Peyer's patch (tissue), 4 donors: ENCODE measurements around the gene CADM3. TPM values are rescaled to one million over a fixed set of nuclear protein-coding genes. Genes with fewer than 3 reads are reported as not detected.
A peak's percentile ranks its signal among the peaks of the same experiment; 100 is the strongest.

ENCODE experiments used
- DNase-seq, 3 donors: peaks; one replicate each; pipeline ENCODE4 v3.0.0-alpha.2; 2017 to 2019
- H3K27ac ChIP-seq, 4 donors: fragments of 200-600 bp; sonication (generic); one replicate each; pipeline ENCODE4 v1.5.1; 2016 to 2019
- H3K27me3 ChIP-seq, 2 donors: fragments of 200-600 bp; sonication (generic); one replicate each; pipeline ENCODE4 v1.5.1; 2019
- H3K36me3 ChIP-seq, 3 donors: fragments of 200-600 bp; sonication (generic); one replicate each; pipeline ENCODE4 v1.5.1; 2016 to 2019
- H3K4me1 ChIP-seq, 4 donors: fragments of 200-600 bp; sonication (generic); one replicate each; pipeline ENCODE4 v1.5.1; 2016 to 2019
- H3K4me3 ChIP-seq, 4 donors: fragments of 200-600 bp; sonication (generic); 1 replicate in 3 of 4; 2 replicates in 1 of 4; pipeline ENCODE4 v1.5.1; 2016 to 2019; ENCODE audit warnings: mild to moderate bottlenecking in 1 of 4
- H3K9me3 ChIP-seq, 4 donors: fragments of 200-600 bp; sonication (generic); one replicate each; pipeline ENCODE4 v1.5.1; 2016 to 2019; ENCODE audit warnings: mild to moderate bottlenecking in 1 of 4
- POLR2A ChIP-seq, 2 donors: fragments of 450-650 bp; IDR thresholded peaks; one replicate each; pipeline ENCODE4 v1.5.1; 2017; ENCODE audit warnings: antibody characterized with exemption in 2 of 2, mild to moderate bottlenecking in 2 of 2, moderate library complexity in 2 of 2
- total RNA-seq, 4 donors: library from RNA; depleted of rRNA; stranded (reverse); fragments of >200 nt; gene quantifications; one replicate each; pipeline ENCODE4 v1.1.0, GENCODE V29; 2016
- TF ChIP-seq, protein P1 (sequence below), 6 experiments: fragments of 450-650 bp in 4 of 6; fragments of 200-600 bp in 2 of 6; sonication (generic) in 1 of 6; IDR thresholded peaks; one replicate each; pipeline ENCODE4 v1.5.1; 2017 to 2019; ENCODE audit warnings: antibody characterized with exemption in 6 of 6, mild to moderate bottlenecking in 3 of 6, moderate library complexity in 1 of 6

Gene CADM3, protein sequence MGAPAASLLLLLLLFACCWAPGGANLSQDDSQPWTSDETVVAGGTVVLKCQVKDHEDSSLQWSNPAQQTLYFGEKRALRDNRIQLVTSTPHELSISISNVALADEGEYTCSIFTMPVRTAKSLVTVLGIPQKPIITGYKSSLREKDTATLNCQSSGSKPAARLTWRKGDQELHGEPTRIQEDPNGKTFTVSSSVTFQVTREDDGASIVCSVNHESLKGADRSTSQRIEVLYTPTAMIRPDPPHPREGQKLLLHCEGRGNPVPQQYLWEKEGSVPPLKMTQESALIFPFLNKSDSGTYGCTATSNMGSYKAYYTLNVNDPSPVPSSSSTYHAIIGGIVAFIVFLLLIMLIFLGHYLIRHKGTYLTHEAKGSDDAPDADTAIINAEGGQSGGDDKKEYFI
- total RNA-seq: 10 to 100 TPM in 1 of 4 donors, 1 to 10 TPM in 3; 2.1 to 19.8 (median 8.1) TPM

DNA sequence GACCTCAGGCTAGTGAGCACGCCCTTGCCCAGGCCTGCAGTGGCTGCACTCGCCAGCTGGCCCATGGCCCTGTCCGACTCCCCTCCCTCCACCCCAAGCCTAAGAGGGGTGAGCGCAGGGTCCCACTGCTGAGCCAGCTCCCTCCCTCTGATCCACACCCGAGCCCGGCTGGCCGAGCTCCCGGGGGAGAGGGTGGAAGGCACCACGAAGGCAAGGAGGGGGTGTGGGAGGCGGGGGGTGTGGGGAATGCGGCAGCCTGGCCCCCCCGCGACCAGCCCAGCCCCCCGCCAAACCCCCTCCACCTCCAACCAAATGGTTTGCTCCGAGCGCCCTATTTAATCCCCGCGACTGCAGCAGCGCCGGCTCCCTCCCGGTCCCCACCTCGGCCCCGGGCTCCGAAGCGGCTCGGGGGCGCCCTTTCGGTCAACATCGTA, at the start of gene CADM3:
CADM3 (plus strand) TSS at position 362 of the 434 bp plus-strand sequence. CDS start 151 bp downstream, outside the sequence.
- no peaks in the 10 kb centered on the region for H3K36me3 ChIP-seq
- H3K27ac ChIP-seq: peak within 1 kb of the TSS in 3 of 4 donors; percentile 25 to 39 (median 26)
- no peak for TF ChIP-seq POLR2A (IDR thresholded peaks at IDR 0.05)
- TF ChIP-seq, protein P1, sequence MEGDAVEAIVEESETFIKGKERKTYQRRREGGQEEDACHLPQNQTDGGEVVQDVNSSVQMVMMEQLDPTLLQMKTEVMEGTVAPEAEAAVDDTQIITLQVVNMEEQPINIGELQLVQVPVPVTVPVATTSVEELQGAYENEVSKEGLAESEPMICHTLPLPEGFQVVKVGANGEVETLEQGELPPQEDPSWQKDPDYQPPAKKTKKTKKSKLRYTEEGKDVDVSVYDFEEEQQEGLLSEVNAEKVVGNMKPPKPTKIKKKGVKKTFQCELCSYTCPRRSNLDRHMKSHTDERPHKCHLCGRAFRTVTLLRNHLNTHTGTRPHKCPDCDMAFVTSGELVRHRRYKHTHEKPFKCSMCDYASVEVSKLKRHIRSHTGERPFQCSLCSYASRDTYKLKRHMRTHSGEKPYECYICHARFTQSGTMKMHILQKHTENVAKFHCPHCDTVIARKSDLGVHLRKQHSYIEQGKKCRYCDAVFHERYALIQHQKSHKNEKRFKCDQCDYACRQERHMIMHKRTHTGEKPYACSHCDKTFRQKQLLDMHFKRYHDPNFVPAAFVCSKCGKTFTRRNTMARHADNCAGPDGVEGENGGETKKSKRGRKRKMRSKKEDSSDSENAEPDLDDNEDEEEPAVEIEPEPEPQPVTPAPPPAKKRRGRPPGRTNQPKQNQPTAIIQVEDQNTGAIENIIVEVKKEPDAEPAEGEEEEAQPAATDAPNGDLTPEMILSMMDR (IDR thresholded peaks at IDR 0.05): no peak
- H3K27me3 ChIP-seq: peaks cover 0 to 11% of the 10 kb centered on the region in 2 donors
- H3K4me1 ChIP-seq: no peaks in the 10 kb centered on the region
- no peaks in the 10 kb centered on the region for H3K9me3 ChIP-seq
- peak within 1 kb of the TSS; percentile 15 to 47 (median 32) for H3K4me3 ChIP-seq
- no peak for DNase-seq

DNA sequence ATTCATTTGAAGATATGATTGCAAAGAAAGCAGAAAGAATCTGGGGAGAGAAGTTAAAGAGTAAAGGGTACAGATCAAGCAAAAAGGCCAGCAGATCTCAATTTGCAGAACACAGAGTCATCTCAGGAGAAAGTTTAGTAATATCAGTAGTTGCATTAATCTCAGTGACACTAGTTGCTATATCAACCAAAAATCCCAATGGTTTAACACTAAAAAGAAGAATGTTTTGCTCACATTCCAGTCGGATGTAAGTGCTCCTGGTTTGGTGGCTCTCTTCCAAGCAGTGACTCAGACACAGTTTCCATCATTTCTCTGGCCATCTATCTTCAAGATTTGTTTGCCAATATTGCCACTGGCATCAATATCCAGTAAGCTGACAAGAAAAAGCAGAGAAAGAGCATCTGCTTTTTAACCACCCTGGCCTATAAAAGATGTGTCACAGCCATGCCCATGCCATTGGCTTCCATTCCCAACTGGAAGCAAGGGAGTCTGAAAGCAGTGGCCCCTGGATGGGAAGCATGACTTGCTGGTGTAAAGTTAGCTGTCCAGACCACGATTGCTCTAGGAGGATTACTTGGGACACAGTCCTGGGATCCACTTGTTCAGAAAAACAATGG, 49.3 kb upstream of the CADM3 start:
- TF ChIP-seq POLR2A (IDR thresholded peaks at IDR 0.05): no peak
- TF ChIP-seq, protein P1 (IDR thresholded peaks at IDR 0.05): no peak
- H3K27ac ChIP-seq: no peak overlapping the region
- no peaks in the 10 kb centered on the region for H3K27me3 ChIP-seq
- no peaks in the 10 kb centered on the region for H3K4me1 ChIP-seq
- DNase-seq: no peak
- no peaks in the 10 kb centered on the region for H3K36me3 ChIP-seq
- H3K4me3 ChIP-seq: no peak overlapping the region
- no peaks in the 10 kb centered on the region for H3K9me3 ChIP-seq

DNA sequence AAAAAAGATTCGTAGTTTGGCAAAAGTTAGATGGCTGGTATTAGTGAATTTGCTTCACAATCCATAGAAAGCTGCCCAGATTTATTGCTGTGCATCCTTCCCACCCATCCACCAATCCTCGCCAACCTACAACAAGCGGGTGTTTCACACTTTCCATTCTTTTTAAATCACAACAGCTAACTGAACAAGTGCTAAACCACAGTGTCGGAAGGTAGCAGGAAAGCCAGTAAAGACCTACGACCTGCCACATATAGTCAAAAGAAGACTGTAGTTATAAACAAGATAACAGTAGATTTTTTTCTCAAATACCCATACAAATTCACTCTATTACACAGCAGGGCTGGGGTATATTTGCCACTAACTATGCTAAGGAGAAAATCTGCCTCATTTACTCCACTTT, 47.8 kb upstream of the CADM3 start:
- no peaks in the 10 kb centered on the region for H3K36me3 ChIP-seq
- H3K9me3 ChIP-seq: no peaks in the 10 kb centered on the region
- TF ChIP-seq POLR2A (IDR thresholded peaks at IDR 0.05): no peak
- TF ChIP-seq, protein P1 (IDR thresholded peaks at IDR 0.05): no peak
- no peak for DNase-seq
- H3K27ac ChIP-seq: no peak overlapping the region
- H3K4me1 ChIP-seq: no peaks in the 10 kb centered on the region
- H3K27me3 ChIP-seq: no peaks in the 10 kb centered on the region
- no peak overlapping the region for H3K4me3 ChIP-seq

DNA sequence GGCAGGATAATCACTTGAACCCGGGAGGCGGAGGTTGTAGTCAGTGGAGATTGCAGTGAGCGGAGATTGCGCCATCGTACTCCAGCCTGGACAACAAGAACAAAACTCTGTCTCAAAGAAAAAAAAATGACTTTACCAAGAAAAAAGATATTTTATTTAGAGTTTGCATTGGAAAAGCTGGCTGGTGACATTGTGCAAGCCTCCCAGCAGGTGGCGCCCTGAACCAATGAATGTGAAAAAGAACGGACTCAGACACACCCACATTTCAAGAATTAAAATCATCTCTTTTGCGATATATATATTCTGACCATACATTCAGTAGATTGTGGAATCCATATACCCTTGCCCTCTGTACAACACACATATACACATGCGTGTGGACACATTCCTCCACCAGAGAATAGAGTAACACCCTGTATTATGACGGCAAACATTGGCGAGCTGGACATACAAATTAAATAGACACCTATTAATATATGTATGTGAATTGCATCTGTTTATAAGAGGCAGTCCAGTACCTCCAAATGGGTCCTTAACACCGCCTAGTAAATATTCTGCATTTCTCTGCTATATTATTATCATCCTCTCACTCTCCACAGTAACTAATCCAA, 39.0 kb upstream of the CADM3 start:
- no peak overlapping the region for H3K4me3 ChIP-seq
- no peaks in the 10 kb centered on the region for H3K27me3 ChIP-seq
- H3K4me1 ChIP-seq: no peaks in the 10 kb centered on the region
- TF ChIP-seq, protein P1 (IDR thresholded peaks at IDR 0.05): peak; percentile 45 to 87 (median 69)
- TF ChIP-seq POLR2A (IDR thresholded peaks at IDR 0.05): no peak
- H3K27ac ChIP-seq: no peak overlapping the region
- peak; percentile 46 to 74 (median 70) for DNase-seq
- no peaks in the 10 kb centered on the region for H3K9me3 ChIP-seq
- H3K36me3 ChIP-seq: no peaks in the 10 kb centered on the region

DNA sequence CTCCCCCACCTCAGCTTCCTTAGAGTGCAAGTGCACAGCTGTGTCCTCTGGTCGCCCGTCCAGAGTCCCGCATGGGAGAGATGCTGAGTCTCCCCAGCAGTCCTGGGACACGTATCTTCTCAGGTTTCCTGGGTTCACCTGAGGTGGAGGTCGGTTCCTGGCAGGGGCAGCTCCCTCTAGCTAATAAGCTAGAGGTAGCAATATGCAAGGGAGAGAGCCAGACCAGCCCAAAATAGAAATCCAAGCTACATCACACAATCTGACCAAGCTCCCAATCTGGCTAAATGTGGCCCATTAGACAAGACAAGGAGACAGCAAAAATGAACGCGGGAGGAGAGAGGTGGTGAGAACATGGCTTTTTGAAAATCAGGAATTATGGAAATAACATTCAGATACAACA, 30.9 kb upstream of the CADM3 start:
- no peaks in the 10 kb centered on the region for H3K27me3 ChIP-seq
- DNase-seq: no peak

More for the DNA sequence above, 30.9 kb upstream of the CADM3 start:
- no peaks in the 10 kb centered on the region for H3K9me3 ChIP-seq
- no peaks in the 10 kb centered on the region for H3K36me3 ChIP-seq
- H3K27ac ChIP-seq: no peak overlapping the region
- TF ChIP-seq, protein P1 (IDR thresholded peaks at IDR 0.05): no peak
- TF ChIP-seq POLR2A (IDR thresholded peaks at IDR 0.05): no peak
- no peaks in the 10 kb centered on the region for H3K4me1 ChIP-seq
- H3K4me3 ChIP-seq: no peak overlapping the region
